ENCODE measurements around the gene ZBTB6. TPM values are rescaled to one million over a fixed set of nuclear protein-coding genes. Genes with fewer than 3 reads are reported as not detected.

ZBTB6 gene
- total RNA-seq, 1 donor: 13.8 TPM

GRCh38 chr9:122929796-122930354 lies 16.8 kb upstream of the ZBTB6 start:
- H3K4me3 ChIP-seq (ENCODE audit: insufficient read depth, low read length): no peak overlapping the region
- no peaks in the 10 kb centered on the region for H3K9me3 ChIP-seq (ENCODE audit: low read depth, low read length)
- DNase-seq (ENCODE audit: insufficient read length, low spot score, missing footprints): peak; percentile 14
- H3K36me3 ChIP-seq (ENCODE audit: insufficient read depth, low read length): no peaks in the 10 kb centered on the region
- H3K27ac ChIP-seq (ENCODE audit: low read depth, low read length): no peak overlapping the region
- no peaks in the 10 kb centered on the region for H3K27me3 ChIP-seq (ENCODE audit: insufficient read depth, low read length)
- no peak for TF ChIP-seq CTCF (IDR thresholded peaks at IDR 0.05; ENCODE audit: extremely low read depth, low read depth, low read length)
- H2AFZ ChIP-seq (ENCODE audit: low read length): no peak overlapping the region
- H3K4me2 ChIP-seq (ENCODE audit: insufficient read depth, low read length): peak overlapping the region; percentile 94
- peaks cover 11% of the 10 kb centered on the region for H3K4me1 ChIP-seq (ENCODE audit: insufficient read depth, low read length)
- no peaks in the 10 kb centered on the region for H4K20me1 ChIP-seq (ENCODE audit: insufficient read depth, low read length)
- H3K79me2 ChIP-seq (ENCODE audit: insufficient read depth, low read length): peaks cover 66% of the 10 kb centered on the region

- Histone ChIP-seq H3K4me3 (ENCODE audit: insufficient read depth, low read length) (no peak overlapping the region), H3K27me3 (ENCODE audit: insufficient read depth, low read length) (no peaks in the 10 kb centered on the region), H3K9me3 (ENCODE audit: low read depth, low read length) (no peaks in the 10 kb centered on the region), H3K36me3 (ENCODE audit: insufficient read depth, low read length) (peaks cover 8% of the 10 kb centered on the region), H3K27ac (ENCODE audit: low read depth, low read length) (no peak overlapping the region), H2AFZ (ENCODE audit: low read length) (no peak overlapping the region), H3K79me2 (ENCODE audit: insufficient read depth, low read length) (peaks cover 30% of the 10 kb centered on the region), H3K4me1 (ENCODE audit: insufficient read depth, low read length) (no peaks in the 10 kb centered on the region), H3K4me2 (ENCODE audit: insufficient read depth, low read length) (no peak overlapping the region), H4K20me1 (ENCODE audit: insufficient read depth, low read length) (peaks cover 3% of the 10 kb centered on the region)
- no peak for DNase-seq (ENCODE audit: insufficient read length, low spot score, missing footprints)
- no peak for TF ChIP-seq CTCF (IDR thresholded peaks at IDR 0.05; ENCODE audit: extremely low read depth, low read depth, low read length)
These were observed 10.8 kb upstream of the ZBTB6 start for GRCh38 chr9:122923947-122924346.

- Histone ChIP-seq H3K4me3 (ENCODE audit: insufficient read depth, low read length) (no peak overlapping the region), H3K27ac (ENCODE audit: low read depth, low read length) (no peak overlapping the region), H3K27me3 (ENCODE audit: insufficient read depth, low read length) (no peaks in the 10 kb centered on the region), H3K4me2 (ENCODE audit: insufficient read depth, low read length) (no peak overlapping the region), H3K79me2 (ENCODE audit: insufficient read depth, low read length) (peaks cover 25% of the 10 kb centered on the region), H4K20me1 (ENCODE audit: insufficient read depth, low read length) (peaks cover 4% of the 10 kb centered on the region), H3K36me3 (ENCODE audit: insufficient read depth, low read length) (peaks cover 14% of the 10 kb centered on the region), H3K9me3 (ENCODE audit: low read depth, low read length) (no peaks in the 10 kb centered on the region), H3K4me1 (ENCODE audit: insufficient read depth, low read length) (no peaks in the 10 kb centered on the region), H2AFZ (ENCODE audit: low read length) (no peak overlapping the region)
- no peak for DNase-seq (ENCODE audit: insufficient read length, low spot score, missing footprints)
- TF ChIP-seq CTCF (IDR thresholded peaks at IDR 0.05; ENCODE audit: extremely low read depth, low read depth, low read length): no peak
These were observed 9.6 kb upstream of the ZBTB6 start for GRCh38 chr9:122922713-122923112.

- no peak for DNase-seq (ENCODE audit: insufficient read length, low spot score, missing footprints)
- Histone ChIP-seq H3K4me2 (ENCODE audit: insufficient read depth, low read length) (no peak overlapping the region), H2AFZ (ENCODE audit: low read length) (no peak overlapping the region), H3K9me3 (ENCODE audit: low read depth, low read length) (no peaks in the 10 kb centered on the region), H3K79me2 (ENCODE audit: insufficient read depth, low read length) (peaks cover 11% of the 10 kb centered on the region), H3K4me3 (ENCODE audit: insufficient read depth, low read length) (no peak overlapping the region), H4K20me1 (ENCODE audit: insufficient read depth, low read length) (peaks cover 2% of the 10 kb centered on the region), H3K36me3 (ENCODE audit: insufficient read depth, low read length) (peaks cover 14% of the 10 kb centered on the region), H3K4me1 (ENCODE audit: insufficient read depth, low read length) (peaks cover 4% of the 10 kb centered on the region), H3K27me3 (ENCODE audit: insufficient read depth, low read length) (no peaks in the 10 kb centered on the region), H3K27ac (ENCODE audit: low read depth, low read length) (no peak overlapping the region)
- TF ChIP-seq CTCF (IDR thresholded peaks at IDR 0.05; ENCODE audit: extremely low read depth, low read depth, low read length): no peak
These were observed 5.2 kb upstream of the ZBTB6 start for GRCh38 chr9:122918310-122918709.

All from osteoblast (primary cell).